Kidney tubule cell (primary cell): ENCODE measurements around the gene IQSEC1.

Experiments
- DNase-seq: peaks from one replicate; pipeline ENCODE4 v3.0.0-alpha.2; 2018; ENCODE audit warnings: low spot score

IQSEC1 gene

DNA sequence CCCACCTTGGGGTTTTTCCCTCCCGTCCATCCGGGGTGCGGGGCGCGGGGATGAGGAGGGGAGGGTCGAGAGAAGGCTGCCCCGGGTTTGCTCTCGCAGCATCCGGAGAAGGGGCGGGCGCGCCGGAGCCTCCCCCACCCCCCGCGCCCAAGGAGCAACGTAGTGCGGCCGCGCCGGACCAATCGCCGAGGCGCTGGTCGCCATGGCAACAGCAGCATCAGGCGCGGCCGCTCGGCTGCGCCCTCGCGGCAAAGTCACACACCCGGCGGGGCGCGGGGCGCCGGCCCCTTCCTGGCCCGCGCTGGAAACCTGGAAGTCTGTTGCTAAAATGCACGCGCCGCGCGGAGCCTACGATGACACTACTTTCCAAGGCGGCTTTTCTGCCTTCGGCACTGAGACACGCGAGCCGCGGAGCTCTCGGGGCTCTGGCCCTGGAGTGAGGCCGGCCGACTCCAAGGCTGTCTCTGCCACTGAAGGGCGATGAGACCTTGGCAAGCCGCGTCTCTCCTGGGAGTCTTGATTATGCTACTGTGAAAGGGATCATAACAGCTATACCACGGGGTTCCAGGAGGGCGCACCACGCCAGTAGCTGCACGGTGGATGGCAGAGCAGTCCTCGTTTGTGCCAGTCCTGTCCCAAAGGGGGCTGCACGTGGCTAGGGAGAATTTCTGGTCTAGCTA is at the start of gene IQSEC1:
Gene IQSEC1 (minus strand): TSS at position 104 of the 680 bp plus-strand sequence. CDS start 415 bp downstream, outside the sequence.
- peak; percentile 2 for DNase-seq

DNA sequence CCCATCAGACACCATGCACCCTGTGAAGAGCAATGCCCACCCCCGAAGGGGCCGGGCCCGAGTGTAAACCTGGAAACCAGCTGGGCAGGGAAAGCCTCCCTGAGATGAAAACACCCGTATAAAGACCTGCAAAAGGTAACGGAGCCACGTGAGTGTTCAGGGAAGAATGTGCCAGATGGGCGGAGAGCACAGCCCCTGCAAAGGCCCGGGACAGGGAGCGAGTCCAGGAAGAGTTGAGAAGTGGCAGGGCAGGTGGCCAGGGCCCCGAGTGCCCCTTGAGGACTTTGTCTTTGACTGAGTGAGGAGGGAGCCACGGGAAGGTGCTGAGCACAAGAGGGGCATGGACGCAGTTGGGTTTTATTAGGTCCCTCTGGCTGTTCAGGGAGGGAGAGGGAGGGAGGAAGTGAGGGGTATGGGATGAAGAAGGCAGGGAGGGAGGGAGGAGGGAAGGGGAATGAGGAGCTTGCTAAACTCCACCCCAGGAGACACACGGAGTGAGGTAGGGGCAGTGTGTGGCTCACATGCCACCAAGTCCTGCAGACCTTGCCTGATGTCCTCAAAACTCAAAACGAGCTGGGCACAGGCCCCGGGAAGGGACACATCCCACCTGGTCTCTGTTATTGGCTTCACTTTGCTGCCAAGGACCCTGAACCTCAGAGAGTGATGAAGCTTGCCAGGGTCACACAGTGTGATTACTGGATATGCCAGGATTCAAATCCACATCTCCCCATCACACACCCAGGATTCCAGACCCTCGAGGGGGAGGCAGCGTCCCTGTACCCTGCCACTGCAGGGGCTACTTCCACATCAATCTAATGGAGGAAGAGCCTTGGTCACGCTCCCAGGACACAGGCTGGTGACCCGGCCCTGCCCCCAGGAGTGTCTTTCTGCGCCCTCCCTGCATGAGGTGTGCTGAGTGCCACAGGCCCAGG is 49.1 kb upstream of the IQSEC1 start:
- no peak for DNase-seq

DNA sequence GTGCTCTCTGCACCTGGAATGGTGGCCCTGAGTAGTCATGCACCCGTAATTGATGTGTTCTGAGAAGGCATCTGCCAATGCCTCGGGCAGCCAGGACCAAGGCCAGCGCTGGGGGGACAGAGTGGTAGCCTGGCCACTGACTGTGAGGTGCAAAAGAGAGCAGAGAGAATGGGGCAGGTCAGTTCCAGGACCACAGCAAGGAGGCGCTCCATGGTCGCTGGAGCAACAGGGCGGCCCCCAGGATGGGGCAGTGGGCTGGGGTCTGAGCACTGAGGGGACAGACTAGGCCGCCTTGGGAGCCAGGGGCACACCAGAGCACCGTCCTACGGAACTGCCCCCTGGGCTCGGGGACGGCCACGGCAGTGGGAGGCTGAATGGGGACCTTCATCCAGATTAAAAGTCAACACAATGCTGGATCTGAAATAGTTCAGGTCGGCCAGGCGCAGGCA is 48.3 kb upstream of the IQSEC1 start:
- no peak for DNase-seq

DNA sequence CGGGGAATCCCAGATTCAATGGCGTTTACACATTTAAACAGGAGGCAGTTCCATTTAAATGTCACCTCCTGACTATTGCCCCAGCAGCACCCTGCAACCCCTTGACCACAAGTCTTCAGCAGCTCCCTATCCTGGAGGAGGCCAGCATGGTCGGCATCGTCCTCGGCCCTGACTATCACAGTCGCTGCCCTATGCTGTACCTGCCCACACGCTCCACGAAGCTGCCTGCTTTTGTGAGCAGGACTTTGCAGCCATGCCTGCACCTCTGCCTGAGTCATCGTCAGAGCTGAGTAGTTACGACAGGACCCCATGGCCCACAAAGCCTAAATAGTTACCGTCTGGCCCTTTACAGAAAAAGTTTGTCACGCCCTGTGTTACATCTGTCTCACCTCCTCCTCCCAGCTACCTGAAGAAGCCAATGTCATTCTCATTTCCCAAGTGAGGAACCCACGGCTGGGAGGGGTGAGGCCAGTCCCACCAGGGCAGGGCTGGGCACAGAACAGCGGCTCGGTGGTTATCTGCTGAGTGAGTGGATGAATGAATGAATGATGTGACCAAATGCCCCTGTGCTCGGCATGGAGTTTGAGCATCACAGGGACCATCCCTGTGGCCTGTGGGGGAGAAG is 47.8 kb upstream of the IQSEC1 start:
- peak; percentile 12 for DNase-seq

GRCh38 chr3:13120289-13120927 is 47.2 kb upstream of the IQSEC1 start:
- no peak for DNase-seq

- DNase-seq, result no peak
These were observed 46.4 kb upstream of the IQSEC1 start for GRCh38 chr3:13119471-13120220.

DNA sequence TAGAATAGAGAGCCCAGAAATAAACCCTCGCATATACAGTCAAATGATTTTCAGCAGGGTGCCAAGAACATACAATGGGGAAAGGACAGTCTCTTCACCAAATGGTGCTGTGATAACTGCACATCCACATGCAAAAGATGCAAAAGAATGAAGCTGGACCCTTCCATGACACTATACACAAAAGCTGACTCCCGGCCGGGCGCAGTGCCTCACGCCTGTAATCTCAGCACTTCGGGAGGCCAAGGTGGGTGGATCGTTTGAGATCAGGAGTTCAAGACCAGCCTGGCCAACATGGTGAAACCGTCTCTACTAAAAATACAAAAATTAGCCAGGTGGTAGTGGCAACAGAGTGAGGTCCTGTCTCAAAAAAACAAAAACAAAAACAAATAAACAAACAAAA is 43.2 kb upstream of the IQSEC1 start:
- no peak for DNase-seq

- no peak for DNase-seq
These were observed 42.8 kb upstream of the IQSEC1 start for GRCh38 chr3:13115991-13116390.

DNA sequence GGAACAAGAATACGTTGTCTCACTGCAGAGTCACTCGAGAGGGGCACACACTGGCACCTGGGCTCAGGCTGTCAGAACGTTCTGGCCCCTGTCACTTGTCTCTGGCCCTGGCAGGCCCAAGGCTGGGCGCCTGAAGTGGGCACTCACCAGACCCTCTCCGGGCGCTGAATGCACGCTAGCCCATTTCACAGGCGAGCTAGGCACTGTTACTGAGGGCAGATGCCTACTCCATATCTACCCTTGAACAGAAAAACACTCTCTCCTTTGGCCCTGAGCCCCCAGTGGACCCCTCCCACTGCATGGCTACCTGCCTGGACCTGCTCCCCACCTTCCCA is 42.3 kb upstream of the IQSEC1 start:
- DNase-seq, result no peak

DNA sequence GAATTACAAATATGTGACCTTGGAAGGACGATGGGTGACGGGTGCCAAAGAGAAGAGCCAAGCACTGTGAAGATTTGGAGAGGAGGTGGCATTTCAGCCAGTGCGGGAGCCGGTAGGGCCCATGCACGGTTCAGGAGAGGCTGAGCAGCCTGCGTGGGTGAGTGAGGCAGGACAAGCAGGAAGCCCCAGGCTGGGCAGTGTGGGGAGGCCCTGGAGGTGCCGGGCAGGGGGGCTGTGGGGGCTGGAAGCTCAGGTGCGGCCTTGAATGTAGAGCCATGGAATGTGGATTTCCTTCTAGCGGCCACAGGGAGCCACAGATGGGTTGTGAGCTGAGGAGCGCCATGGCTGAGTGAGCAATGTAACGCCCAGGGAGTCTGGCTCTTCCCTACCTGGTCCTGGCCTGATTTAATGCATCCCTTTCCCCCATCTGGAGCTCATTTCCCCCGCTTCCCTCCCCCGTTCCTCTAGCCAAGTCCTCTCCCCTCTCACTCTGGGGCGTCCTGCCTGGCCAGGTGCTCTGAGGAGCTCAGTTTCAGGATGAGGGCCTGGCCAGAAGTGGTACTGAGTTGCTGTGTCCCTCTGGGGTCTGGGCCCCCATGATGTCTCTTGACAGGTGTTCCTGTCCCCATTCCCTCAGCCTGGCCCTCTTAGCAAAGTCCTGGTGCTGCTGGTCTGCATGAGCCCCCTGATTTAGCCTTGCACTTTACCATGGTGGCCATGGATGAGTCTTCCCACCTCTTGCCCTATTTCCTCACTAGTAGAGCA is 41.8 kb upstream of the IQSEC1 start:
- DNase-seq, result no peak

DNA sequence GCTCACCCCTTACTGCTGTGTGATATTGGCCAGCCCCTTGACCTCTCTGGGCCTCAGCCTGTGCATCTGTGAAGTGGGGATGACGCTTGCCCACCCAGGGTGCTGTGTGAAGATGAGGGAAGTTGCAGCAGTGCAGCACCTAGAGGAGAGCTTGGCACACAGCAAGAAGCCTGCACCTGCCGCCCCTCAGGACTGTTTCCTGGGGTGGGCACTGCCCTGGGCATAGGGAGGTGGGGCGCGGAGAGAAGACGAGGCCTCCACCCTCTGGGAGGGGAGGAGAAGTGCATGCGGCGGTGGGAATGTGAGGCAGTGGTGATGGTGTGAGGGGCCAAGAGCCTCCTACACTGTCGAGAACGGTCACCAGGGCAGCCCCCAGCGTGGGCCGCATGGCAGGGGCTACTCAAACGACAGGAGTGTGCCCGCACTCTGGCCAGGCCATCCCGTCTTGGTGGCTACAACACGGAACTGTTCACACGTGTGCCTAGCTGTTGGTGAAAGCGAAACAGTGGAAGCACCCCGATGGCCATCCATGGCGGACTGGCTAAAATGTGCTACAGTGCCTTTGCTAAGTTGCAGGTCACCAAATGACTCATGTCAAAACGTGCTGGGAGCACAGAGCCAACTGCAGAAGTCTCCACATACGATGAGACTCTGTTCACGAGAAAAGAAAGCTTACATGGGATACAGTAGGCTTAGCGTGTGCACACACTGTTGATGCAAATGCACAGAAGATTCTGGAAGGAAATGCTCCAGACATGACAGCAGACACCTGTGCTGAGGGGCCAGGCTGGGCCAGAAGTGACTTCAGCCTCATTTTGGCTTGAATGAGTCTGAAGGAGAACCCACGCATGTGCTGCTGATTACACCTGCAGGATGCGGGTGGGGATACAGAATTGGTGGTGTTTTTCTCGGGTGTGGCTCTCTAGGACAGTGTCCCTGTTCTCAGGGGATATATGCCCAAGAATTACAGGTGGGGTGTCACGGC is 40.4 kb upstream of the IQSEC1 start:
- DNase-seq, result no peak

- DNase-seq, result no peak
These were observed 39.5 kb upstream of the IQSEC1 start for GRCh38 chr3:13112521-13113345.

DNA sequence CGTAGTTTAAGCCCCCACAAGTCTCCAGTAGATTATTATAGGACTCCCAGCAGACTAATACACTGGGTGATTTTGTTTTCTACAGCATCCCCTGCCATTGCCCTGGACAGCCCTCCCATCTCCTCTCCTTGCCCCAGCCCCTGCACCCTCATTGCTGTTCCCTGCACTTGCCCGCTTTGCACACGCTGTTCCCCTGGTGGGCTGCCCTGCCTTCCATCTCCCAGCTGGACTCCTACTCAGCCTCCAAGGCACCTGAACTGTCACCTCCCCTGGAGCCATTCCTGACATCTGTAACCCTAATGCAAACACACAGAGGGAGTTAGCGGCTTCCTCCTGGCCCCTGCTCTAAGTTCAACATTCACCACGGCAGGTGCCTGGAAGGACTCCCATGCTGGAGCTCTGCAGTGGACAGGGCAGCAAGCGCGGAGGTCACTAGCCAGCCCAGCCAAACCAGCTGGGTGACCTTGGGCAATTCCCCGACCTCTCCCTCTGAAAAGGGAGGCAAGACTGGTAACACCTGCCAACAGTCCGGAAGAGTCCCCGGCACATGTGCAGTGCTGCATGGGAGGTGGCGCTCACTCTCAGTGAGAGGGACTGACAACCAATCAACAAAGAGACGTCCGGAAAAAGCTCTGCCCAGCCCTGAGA is 38.8 kb upstream of the IQSEC1 start:
- DNase-seq, result peak; percentile 27

- DNase-seq, result peak; percentile 19
These were observed 38.1 kb upstream of the IQSEC1 start for GRCh38 chr3:13111173-13111872.

- DNase-seq, result peak; percentile 78
These were observed 37.5 kb upstream of the IQSEC1 start for GRCh38 chr3:13110678-13111116.

DNA sequence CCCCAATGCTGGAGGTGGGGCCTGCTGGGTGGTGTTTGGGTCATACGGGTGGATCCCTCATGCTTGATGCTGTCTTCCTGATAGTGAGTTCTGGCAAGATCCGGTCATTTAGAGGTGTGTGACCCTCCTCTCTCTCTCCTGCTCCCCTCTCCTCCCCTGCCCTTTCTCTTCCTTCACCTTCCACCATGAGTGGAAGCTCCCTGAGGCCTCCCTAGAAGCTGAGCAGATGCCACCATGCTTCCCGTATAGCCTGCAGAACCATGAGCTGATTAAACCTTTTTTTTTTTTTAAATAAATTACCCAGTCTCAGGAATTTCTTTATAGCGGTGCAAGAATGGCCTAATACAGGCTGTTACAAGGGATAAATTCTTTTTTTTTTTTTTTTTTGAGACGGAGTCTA is 36.3 kb upstream of the IQSEC1 start:
- no peak for DNase-seq

DNA sequence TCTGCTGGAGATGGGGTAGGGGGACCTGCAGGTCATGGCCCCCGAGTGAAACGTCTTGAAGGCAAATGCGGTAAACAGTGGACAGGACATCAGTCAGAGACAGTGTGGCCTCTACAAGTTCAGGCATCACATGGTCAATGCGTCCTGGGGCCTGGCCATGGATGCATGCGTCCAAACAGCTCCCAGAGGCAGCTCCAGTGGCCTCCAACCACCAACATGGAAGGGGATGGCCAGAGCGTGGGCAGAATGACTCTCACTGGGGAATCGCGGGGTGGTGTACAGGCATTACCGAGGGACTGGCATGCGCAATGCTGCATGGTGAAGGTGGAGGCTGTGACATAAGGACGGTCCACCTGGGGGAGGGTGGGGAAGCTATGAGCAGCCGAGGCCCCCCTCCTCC is 35.6 kb upstream of the IQSEC1 start:
- DNase-seq, result no peak
